H7 (cell line): Measurements from ENCODE around the gene CREG1. TPM values are rescaled to one million over a fixed set of nuclear protein-coding genes. Genes with fewer than 3 reads are reported as not detected.

Experiments
- DNase-seq: peaks from one replicate; pipeline ENCODE4 v3.0.0; 2012
- H3K27me3 ChIP-seq: 2 replicates; pipeline ENCODE4 v1.6.0; 2011; ENCODE audit warnings: mild to moderate bottlenecking, low read length; ENCODE audit not compliant: control insufficient read depth, insufficient read depth
- H3K36me3 ChIP-seq: replicated peaks from 2 replicates; pipeline ENCODE4 v1.5.1; 2011; ENCODE audit warnings: low read length; ENCODE audit not compliant: control insufficient read depth, insufficient read depth
- H3K4me3 ChIP-seq: 2 replicates; pipeline ENCODE4 v1.5.1; 2011; ENCODE audit warnings: low read depth, mild to moderate bottlenecking, control low read depth, low read length, moderate library complexity; ENCODE audit not compliant: insufficient read depth
- total RNA-seq: library from RNA; depleted of rRNA; stranded (reverse); fragments of >200 nt; shearing (Covaris generic); gene quantifications from 2 replicates; pipeline ENCODE4 v1.2.3, GENCODE V29; 2014

CREG1 gene
- total RNA-seq, 1 experiment from 2014 or later = 20.7 TPM

- no peak for DNase-seq
- Histone ChIP-seq H3K4me3 (no peak overlapping the region), H3K36me3 (no peaks in the 10 kb centered on the region), H3K27me3 (no peaks in the 10 kb centered on the region; the same call in 1 of the 2 replicates)
Observed at GRCh38 chr1:167512046-167512654, 41.4 kb downstream of the CREG1 start.

- no peaks in the 10 kb centered on the region for H3K36me3 ChIP-seq
- H3K27me3 ChIP-seq = no peaks in the 10 kb centered on the region; the same call in 1 of the 2 replicates
- no peak for DNase-seq
- no peak overlapping the region for H3K4me3 ChIP-seq
Observed at GRCh38 chr1:167511374-167511986, 42.1 kb downstream of the CREG1 start.

DNA sequence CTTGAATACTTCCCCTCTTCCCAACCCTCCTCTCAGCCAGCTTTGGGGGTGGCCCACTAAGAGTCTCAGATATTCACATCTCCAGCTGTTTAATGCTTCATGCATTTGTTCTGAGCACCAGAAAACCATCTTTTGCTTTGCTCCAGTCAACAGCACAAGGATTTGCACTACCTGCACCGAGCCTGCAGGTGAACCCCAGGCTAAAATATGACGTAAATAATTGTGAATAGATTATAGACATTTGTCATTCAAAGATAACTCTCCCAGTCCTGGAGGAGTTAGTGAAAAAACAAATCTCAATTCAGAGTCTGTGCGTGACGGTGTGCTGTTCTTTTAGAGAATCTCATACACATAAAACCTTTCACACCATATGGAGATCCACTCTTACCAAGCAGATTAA is 42.7 kb downstream of the CREG1 start:
- Histone ChIP-seq H3K36me3 (no peaks in the 10 kb centered on the region), H3K27me3 (no peaks in the 10 kb centered on the region), H3K4me3 (no peak overlapping the region)
- no peak for DNase-seq

- Histone ChIP-seq H3K27me3 (no peaks in the 10 kb centered on the region), H3K36me3 (no peaks in the 10 kb centered on the region), H3K4me3 (no peak overlapping the region)
- DNase-seq = no peak
Observed at GRCh38 chr1:167510244-167510643, 43.3 kb downstream of the CREG1 start.

GRCh38 chr1:167509587-167509986 is 44.0 kb downstream of the CREG1 start:
- no peaks in the 10 kb centered on the region for H3K27me3 ChIP-seq
- H3K4me3 ChIP-seq = no peak overlapping the region
- DNase-seq = no peak
- no peaks in the 10 kb centered on the region for H3K36me3 ChIP-seq

DNA sequence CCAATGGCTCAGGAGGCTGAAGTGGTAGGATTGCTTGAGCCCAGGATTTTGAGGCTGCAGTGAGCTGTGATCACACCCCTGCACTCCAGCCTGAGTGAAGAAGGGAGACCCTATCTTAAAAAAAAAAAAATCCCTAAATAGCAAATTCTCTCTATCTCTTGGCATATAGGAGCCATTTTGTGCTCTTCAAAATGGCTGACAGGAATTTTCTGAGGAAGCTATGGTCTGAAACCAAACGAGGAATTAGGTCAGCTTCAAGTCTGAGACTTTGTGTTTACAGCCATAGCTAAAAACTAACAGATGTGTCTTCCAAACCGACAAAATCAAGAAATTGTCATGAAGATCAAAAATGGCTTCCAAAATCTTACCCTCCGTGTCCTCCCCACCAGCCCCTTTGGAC is 45.8 kb downstream of the CREG1 start:
- no peaks in the 10 kb centered on the region for H3K36me3 ChIP-seq
- no peaks in the 10 kb centered on the region for H3K27me3 ChIP-seq
- no peak overlapping the region for H3K4me3 ChIP-seq
- DNase-seq = no peak

DNA sequence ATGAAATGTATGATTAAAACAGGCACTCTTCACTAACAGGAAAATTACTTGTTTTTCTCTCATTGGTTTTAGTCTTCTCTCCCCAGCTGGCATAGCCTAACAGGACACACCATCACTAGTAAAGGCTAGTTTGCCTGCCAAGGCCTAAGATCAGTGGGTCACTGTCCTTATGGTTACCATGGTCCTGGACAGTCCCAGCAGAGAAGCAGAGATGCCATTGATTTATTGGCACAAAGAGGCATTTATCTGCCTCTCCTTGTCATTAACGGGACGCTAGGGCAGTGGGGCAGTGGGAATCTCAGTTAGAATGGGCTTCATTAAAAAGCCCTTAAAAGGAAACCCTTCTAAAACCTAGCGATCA is 49.1 kb downstream of the CREG1 start:
- Histone ChIP-seq H3K36me3 (no peaks in the 10 kb centered on the region), H3K27me3 (no peaks in the 10 kb centered on the region), H3K4me3 (no peak overlapping the region)
- DNase-seq = no peak

GRCh38 chr1:167503626-167504466 is 49.7 kb downstream of the CREG1 start:
- Histone ChIP-seq H3K36me3 (no peaks in the 10 kb centered on the region), H3K4me3 (no peak overlapping the region), H3K27me3 (no peaks in the 10 kb centered on the region)
- no peak for DNase-seq

DNA sequence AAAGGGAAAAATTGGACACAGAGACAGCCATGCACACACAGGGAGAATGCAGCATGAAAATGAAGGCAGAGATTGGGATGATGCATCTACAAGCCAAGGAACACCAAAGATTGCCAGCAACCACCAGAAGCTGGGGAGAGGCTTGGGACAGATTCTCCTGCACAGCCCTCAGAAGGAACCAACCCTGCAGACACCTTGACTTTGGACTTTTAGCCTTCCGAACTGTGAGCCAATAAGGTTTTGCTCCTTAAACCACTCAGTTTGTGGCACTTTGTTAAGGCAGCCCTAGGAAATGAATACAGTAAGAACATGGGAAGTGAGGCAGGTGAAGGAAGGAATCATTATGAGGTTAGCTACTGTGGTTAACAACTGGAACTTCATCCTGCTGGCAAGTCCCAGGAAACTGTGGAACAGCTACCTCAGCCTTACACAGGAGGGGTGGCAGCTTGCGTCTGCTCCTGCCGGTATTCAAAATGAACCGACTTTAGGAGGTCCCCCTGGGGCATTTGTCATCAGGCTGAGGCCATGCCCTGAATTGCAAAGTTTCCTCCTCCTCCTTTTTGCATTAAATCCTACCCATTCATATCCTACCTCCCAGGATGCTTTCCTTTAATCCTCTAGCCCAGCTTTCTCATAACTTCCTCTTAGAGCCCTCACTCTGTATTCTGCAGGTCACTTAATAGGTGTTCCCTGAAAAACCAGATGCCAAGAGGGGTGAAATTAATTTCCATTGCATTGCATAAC is 50.7 kb downstream of the CREG1 start:
- Histone ChIP-seq H3K27me3 (no peaks in the 10 kb centered on the region), H3K36me3 (no peaks in the 10 kb centered on the region), H3K4me3 (no peak overlapping the region)
- peak; percentile 55 for DNase-seq

DNA sequence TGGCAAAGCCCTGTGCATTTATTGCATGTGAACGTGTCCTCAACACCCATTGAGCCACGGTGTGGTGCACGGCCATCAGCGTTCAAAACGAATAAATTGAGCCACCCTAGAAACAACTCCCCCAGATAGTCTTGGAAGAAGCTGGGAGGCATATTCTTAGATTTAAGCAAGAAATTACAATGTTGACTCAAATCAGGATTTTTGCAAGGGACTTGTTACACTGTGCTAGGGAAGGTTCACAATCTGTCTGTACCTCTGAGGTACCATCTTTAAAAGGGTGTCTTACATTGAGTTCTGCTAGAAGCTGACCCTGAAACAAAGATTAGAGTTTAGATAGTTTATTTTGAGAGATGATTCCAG is 51.4 kb downstream of the CREG1 start:
- no peak overlapping the region for H3K4me3 ChIP-seq
- DNase-seq = no peak
- H3K27me3 ChIP-seq = no peaks in the 10 kb centered on the region
- no peaks in the 10 kb centered on the region for H3K36me3 ChIP-seq

DNA sequence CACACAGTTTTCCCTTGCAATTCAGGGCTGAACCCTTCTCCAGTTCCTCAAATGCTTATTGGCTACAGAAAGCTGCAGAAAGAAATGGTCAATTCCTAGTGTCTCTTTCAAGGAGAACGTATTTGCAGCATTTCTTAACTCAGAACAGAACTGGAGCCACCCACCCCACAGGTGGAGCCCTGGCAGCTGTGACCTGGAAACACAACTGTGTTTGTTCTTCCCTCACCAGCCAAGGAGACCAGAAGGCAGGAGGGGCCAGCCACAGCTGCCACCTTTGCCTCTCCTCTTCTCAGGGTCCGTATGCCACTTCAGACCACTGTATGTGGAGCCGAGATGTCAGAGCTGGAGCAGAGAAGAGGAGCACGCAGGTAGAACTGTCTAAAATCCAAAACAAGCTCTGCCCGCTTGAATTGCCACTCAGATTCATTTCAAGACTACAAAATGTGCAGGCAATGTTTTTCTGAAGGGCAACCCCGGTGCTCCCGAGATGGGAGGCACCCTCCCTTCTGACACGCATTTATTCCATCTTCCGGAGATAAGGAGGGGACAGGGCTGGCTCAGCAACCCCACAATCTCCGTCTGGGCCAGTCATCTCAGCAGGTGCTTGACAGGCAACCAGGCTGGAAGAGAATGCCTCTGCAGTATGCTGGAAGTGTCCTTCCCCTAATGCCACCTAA is 51.9 kb downstream of the CREG1 start:
- no peaks in the 10 kb centered on the region for H3K27me3 ChIP-seq
- DNase-seq = no peak
- H3K4me3 ChIP-seq = no peak overlapping the region
- H3K36me3 ChIP-seq = no peaks in the 10 kb centered on the region

DNA sequence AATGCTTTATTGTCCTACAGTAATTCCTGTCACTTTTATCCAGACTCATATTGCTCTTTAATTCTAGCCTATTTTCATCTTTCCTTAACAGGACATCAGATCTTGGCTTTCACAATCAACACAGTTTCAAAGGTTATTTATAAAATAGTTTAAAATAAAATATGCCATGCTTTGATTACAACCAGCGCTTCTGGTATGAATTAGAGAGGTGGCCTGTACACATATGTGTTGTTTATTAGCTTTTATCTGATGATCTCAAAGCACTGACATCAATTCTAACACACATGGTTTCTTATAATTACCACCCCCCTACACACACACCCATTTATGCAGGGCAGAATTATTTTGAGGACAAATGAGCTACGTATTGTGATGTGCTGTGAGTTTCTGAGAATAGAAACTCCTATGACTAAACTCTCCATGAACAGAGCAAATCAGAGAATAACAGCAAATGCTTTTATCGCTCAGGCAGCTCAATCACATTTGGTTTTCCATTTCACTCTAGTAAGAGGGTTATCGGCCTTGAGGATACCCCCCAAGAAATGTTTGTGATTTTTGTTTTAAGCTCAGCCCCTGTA is 53.2 kb downstream of the CREG1 start:
- no peak for DNase-seq
- H3K27me3 ChIP-seq = no peaks in the 10 kb centered on the region
- no peaks in the 10 kb centered on the region for H3K36me3 ChIP-seq
- H3K4me3 ChIP-seq = no peak overlapping the region

DNA sequence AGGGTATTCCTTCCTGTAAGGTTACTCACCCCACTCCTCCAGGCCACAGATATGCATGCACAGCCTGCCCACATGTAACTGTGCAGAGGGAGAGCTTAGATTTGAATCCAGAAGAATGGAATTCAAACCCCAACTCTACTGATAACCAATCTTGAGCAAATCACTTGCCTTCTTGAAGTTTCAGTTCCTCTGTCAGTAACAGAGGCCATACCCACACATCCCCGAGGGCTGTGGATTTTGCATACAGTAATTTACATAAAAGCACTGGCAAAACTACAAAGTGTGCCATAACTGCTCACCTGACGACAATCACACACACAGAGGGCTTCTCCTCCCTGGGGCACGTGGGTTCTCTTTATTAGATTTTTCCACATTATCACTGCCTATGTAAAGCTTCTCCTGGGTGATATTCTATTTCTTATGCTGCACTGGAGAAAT is 53.9 kb downstream of the CREG1 start:
- no peak for DNase-seq
- H3K27me3 ChIP-seq = no peaks in the 10 kb centered on the region; the same call in 1 of the 2 replicates
- no peak overlapping the region for H3K4me3 ChIP-seq
- H3K36me3 ChIP-seq = no peaks in the 10 kb centered on the region

DNA sequence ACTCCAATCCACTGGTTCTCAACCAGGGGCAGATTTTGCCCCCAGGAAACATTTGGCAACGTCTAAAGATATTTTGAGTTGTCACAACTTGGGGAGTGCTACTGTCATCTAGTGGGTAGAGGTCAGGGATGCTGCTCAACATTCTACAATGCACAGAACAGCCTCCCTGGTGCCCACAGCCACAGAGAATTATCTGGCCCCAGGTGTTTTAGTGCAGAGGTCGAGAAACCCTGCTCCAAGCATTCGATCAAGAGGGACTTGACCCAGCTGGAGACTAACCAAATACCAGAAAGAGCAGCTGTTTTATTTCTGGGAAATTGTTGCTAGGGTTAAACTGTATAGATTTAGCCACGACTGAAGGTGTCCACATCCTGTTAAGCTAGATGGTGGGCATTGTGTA is 54.5 kb downstream of the CREG1 start:
- no peak for DNase-seq
- H3K27me3 ChIP-seq = no peaks in the 10 kb centered on the region; the same call in 1 of the 2 replicates

More for the DNA sequence above, 54.5 kb downstream of the CREG1 start:
- H3K36me3 ChIP-seq = no peaks in the 10 kb centered on the region
- H3K4me3 ChIP-seq = no peak overlapping the region
